Measurements from ENCODE around the gene SURF6.

SURF6 gene

GRCh38 chr9:133367778-133368177 lies 31.8 kb upstream of the SURF6 start:
- no peak for FAIRE-seq

GRCh38 chr9:133367221-133367620 lies 31.2 kb upstream of the SURF6 start:
- FAIRE-seq: no peak

GRCh38 chr9:133366435-133366834 lies 30.4 kb upstream of the SURF6 start:
- no peak for FAIRE-seq

GRCh38 chr9:133362359-133363044 lies 26.5 kb upstream of the SURF6 start:
- FAIRE-seq: no peak

- no peak for FAIRE-seq
These were observed 25.6 kb upstream of the SURF6 start for GRCh38 chr9:133361507-133362092.

GRCh38 chr9:133360400-133361393 lies 24.7 kb upstream of the SURF6 start:
- no peak for FAIRE-seq

- FAIRE-seq: no peak
These were observed 23.6 kb upstream of the SURF6 start for GRCh38 chr9:133359399-133360175.

GRCh38 chr9:133357656-133358055 lies 21.7 kb upstream of the SURF6 start:
- FAIRE-seq: no peak

GRCh38 chr9:133356391-133357091 lies 20.6 kb upstream of the SURF6 start, which contains the start of the genes SURF1 and SURF2:
SURF1 (minus strand) TSS chr9:133356487; CDS start chr9:133356453, 34 bp downstream.
SURF2 (plus strand) TSS chr9:133356550; CDS start chr9:133356593, 43 bp downstream.
- no peak for FAIRE-seq

- no peak for FAIRE-seq
These were observed 19.9 kb upstream of the SURF6 start for GRCh38 chr9:133355881-133356357.

GRCh38 chr9:133354766-133355165 lies 18.8 kb upstream of the SURF6 start:
- no peak for FAIRE-seq

GRCh38 chr9:133353548-133353947 lies 17.6 kb upstream of the SURF6 start:
- no peak for FAIRE-seq

GRCh38 chr9:133352635-133353340 lies 16.8 kb upstream of the SURF6 start:
- no peak for FAIRE-seq

GRCh38 chr9:133351908-133352634 lies 16.1 kb upstream of the SURF6 start:
- no peak for FAIRE-seq

GRCh38 chr9:133351526-133351907 lies 15.5 kb upstream of the SURF6 start:
- no peak for FAIRE-seq

- FAIRE-seq: no peak
These were observed 14.1 kb upstream of the SURF6 start for GRCh38 chr9:133349965-133350616.

GRCh38 chr9:133348718-133349573 lies 13.0 kb upstream of the SURF6 start:
- FAIRE-seq: no peak

GRCh38 chr9:133347985-133348717 lies 12.2 kb upstream of the SURF6 start, which contains the start of the genes MED22 and RPL7A:
MED22 (minus strand) TSS chr9:133348131; CDS start chr9:133346662, 1,469 bp downstream.
RPL7A (plus strand) TSS chr9:133348218; CDS start chr9:133348244, 26 bp downstream.
- FAIRE-seq: peak; percentile 44

All from A204.1 (cell line).